ENCODE data around the gene MERTK.

The MERTK gene

DNA sequence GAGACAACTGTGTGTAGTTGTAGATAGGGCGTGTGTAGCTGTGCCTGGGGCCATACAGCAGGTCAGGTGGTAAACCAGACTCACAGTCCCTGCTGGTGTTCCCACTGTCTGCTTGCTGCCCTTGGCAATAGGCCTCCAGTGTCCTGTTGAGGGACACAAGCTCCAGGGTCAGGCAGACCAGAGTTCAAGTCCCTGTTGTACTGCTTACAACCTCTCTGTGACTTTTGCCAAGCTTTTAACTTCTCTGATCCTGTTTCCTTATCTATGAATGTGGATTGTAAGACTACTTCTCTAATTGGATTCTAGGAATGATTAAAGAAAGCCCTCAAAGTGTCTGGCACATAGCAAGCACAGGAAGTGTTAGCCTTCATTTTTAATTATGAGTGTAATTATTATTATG is 68.6 kb downstream of the MERTK start:
- H3K4me1 ChIP-seq (ENCODE audit: control insufficient read depth, insufficient read depth, low read length), result no peaks in the 10 kb centered on the region

GRCh38 chr2:111970453-111970852 is 72.0 kb downstream of the MERTK start:
- no peaks in the 10 kb centered on the region for H3K9me3 ChIP-seq (replicated peaks; ENCODE audit: low read length)
- H3K4me2 ChIP-seq (ENCODE audit: low read length), result no peak overlapping the region
- peaks cover 17% of the 10 kb centered on the region for H3K4me1 ChIP-seq (ENCODE audit: control insufficient read depth, insufficient read depth, low read length)
- H3K9ac ChIP-seq (ENCODE audit: low read depth, low read length), result no peak overlapping the region
- no peak overlapping the region for H3K4me3 ChIP-seq (ENCODE audit: low read length)
- peaks cover 57% of the 10 kb centered on the region for H3K27me3 ChIP-seq (ENCODE audit: control insufficient read depth, insufficient read depth, low read length)
- H3K36me3 ChIP-seq (ENCODE audit: insufficient read depth, low read length), result no peaks in the 10 kb centered on the region

More for the DNA sequence above, 68.6 kb downstream of the MERTK start:
- H3K36me3 ChIP-seq (ENCODE audit: insufficient read depth, low read length), result no peaks in the 10 kb centered on the region
- no peak overlapping the region for H3K4me3 ChIP-seq (ENCODE audit: low read length)
- no peak overlapping the region for H3K4me2 ChIP-seq (ENCODE audit: low read length)
- H3K9me3 ChIP-seq (replicated peaks; ENCODE audit: low read length), result no peaks in the 10 kb centered on the region
- no peak overlapping the region for H3K9ac ChIP-seq (ENCODE audit: low read depth, low read length)
- H3K27me3 ChIP-seq (ENCODE audit: control insufficient read depth, insufficient read depth, low read length), result peaks cover 63% of the 10 kb centered on the region

GRCh38 chr2:111972955-111973565 is 74.7 kb downstream of the MERTK start:
- H3K4me2 ChIP-seq (ENCODE audit: low read length), result peak overlapping the region; percentile 18
- H3K4me3 ChIP-seq (ENCODE audit: low read length), result no peak overlapping the region
- H3K9ac ChIP-seq (ENCODE audit: low read depth, low read length), result no peak overlapping the region
- peaks cover 19% of the 10 kb centered on the region for H3K4me1 ChIP-seq (ENCODE audit: control insufficient read depth, insufficient read depth, low read length)
- peaks cover 38% of the 10 kb centered on the region for H3K27me3 ChIP-seq (ENCODE audit: control insufficient read depth, insufficient read depth, low read length)
- peaks cover 4% of the 10 kb centered on the region for H3K9me3 ChIP-seq (replicated peaks; ENCODE audit: low read length)
- no peaks in the 10 kb centered on the region for H3K36me3 ChIP-seq (ENCODE audit: insufficient read depth, low read length)

DNA sequence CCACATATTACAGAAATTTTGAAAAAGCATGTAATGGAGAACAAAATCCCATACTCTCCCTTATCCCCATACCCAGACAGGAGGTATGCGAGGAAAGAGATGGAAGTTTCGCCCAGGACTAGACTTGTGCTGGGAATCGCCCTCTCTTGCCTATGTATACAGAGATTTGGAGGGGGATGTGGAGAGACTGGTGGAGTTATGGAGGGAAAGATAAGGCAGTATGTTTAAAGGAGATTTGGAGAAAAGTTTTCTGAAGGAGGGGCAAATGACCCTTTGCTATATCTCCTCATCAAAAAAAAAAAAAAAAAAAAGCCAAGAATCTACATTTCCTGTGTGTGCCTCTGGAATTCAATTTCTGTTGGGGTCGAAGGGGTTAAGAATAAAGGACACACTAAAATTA is 75.3 kb downstream of the MERTK start:
- Histone ChIP-seq H3K36me3 (ENCODE audit: insufficient read depth, low read length) (no peaks in the 10 kb centered on the region), H3K27me3 (ENCODE audit: control insufficient read depth, insufficient read depth, low read length) (peaks cover 36% of the 10 kb centered on the region), H3K4me1 (ENCODE audit: control insufficient read depth, insufficient read depth, low read length) (peaks cover 19% of the 10 kb centered on the region), H3K9ac (ENCODE audit: low read depth, low read length) (no peak overlapping the region), H3K9me3 (replicated peaks; ENCODE audit: low read length) (peaks cover 4% of the 10 kb centered on the region), H3K4me3 (ENCODE audit: low read length) (no peak overlapping the region), H3K4me2 (ENCODE audit: low read length) (no peak overlapping the region)

DNA sequence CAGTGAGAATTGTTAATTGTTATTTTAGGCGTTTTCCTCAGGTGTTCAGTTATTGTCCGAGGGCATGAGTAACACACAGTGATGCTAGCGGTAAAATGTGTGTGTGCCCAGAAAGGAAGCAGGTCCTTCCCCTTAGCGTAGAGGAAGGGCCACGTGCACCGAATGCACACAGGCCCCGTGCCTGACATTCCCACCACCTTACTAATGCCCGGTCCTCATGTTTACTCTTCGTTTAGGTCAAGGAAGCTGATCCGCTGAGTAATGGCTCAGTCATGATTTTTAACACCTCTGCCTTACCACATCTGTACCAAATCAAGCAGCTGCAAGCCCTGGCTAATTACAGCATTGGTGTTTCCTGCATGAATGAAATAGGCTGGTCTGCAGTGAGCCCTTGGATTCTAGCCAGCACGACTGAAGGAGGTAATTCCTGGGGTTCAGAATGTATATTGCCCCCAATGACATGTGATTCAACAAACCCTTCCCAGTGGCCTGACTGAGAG is 76.7 kb downstream of the MERTK start:
- peaks cover 19% of the 10 kb centered on the region for H3K4me1 ChIP-seq (ENCODE audit: control insufficient read depth, insufficient read depth, low read length)
- peaks cover 43% of the 10 kb centered on the region for H3K27me3 ChIP-seq (ENCODE audit: control insufficient read depth, insufficient read depth, low read length)
- no peak overlapping the region for H3K9ac ChIP-seq (ENCODE audit: low read depth, low read length)
- no peak overlapping the region for H3K4me3 ChIP-seq (ENCODE audit: low read length)
- peaks cover 4% of the 10 kb centered on the region for H3K9me3 ChIP-seq (replicated peaks; ENCODE audit: low read length)
- no peaks in the 10 kb centered on the region for H3K36me3 ChIP-seq (ENCODE audit: insufficient read depth, low read length)
- H3K4me2 ChIP-seq (ENCODE audit: low read length), result no peak overlapping the region

DNA sequence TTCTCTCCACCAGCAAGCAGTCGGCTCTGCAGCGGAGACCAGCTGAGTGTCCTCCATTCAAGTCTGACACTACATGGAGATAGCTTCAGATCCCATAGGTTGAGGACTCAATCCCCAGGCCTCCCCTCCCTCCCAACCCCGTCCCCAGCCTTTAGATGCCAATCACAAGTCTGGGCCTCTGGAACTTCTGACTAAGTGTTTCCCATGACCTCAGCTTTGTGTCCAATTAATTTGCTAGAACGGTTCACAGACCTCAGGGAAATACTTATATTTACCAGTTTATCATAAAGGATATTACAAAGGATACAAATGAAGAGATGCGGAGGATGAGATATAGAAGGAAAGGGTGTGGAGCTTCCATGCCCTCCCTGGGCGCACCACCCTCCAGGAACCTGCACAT is 77.4 kb downstream of the MERTK start:
- no peak overlapping the region for H3K4me3 ChIP-seq (ENCODE audit: low read length)
- H3K36me3 ChIP-seq (ENCODE audit: insufficient read depth, low read length), result no peaks in the 10 kb centered on the region
- H3K9me3 ChIP-seq (replicated peaks; ENCODE audit: low read length), result peaks cover 4% of the 10 kb centered on the region
- no peak overlapping the region for H3K9ac ChIP-seq (ENCODE audit: low read depth, low read length)
- peaks cover 46% of the 10 kb centered on the region for H3K27me3 ChIP-seq (ENCODE audit: control insufficient read depth, insufficient read depth, low read length)
- H3K4me1 ChIP-seq (ENCODE audit: control insufficient read depth, insufficient read depth, low read length), result peaks cover 19% of the 10 kb centered on the region
- H3K4me2 ChIP-seq (ENCODE audit: low read length), result no peak overlapping the region

GRCh38 chr2:111977240-111977639 is 78.8 kb downstream of the MERTK start:
- H3K9me3 ChIP-seq (replicated peaks; ENCODE audit: low read length), result peaks cover 4% of the 10 kb centered on the region
- H3K27me3 ChIP-seq (ENCODE audit: control insufficient read depth, insufficient read depth, low read length), result peaks cover 44% of the 10 kb centered on the region
- no peak overlapping the region for H3K4me2 ChIP-seq (ENCODE audit: low read length)
- H3K4me1 ChIP-seq (ENCODE audit: control insufficient read depth, insufficient read depth, low read length), result peaks cover 19% of the 10 kb centered on the region
- no peak overlapping the region for H3K9ac ChIP-seq (ENCODE audit: low read depth, low read length)
- H3K4me3 ChIP-seq (ENCODE audit: low read length), result no peak overlapping the region
- H3K36me3 ChIP-seq (ENCODE audit: insufficient read depth, low read length), result no peaks in the 10 kb centered on the region

DNA sequence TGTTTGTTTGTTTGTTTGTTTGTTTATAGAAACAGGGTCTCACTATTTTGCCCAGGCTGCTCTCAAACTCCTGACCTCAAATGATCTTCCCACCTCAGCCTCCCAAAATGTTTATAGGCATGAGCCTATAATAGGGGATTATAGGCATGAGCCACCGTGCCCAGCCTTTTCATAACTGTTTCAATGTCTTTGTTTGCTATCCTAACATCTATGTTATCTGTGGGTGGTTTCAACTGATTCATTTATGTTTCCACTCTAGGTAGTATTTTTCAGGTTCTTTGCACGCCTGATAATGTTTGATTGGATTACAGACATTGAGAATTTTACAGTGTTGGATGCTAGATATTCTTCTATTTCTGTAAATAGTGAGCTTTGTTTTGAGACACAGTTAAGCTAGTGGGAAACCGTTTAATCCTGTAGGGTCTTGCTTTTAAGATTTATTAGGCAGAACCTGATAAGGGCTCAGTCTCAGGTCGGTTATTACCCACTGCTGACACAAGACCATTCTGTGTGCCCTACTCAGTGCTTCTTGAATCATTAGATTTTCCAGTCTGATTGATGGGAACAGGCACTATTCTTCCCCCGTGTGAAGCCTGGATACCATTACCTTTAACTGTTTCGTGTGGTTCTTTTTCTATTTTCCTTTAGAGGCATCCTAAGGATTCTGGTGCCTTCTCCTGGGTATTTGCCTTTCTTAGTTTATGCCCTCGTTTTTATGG is 80.2 kb downstream of the MERTK start:
- peaks cover 44% of the 10 kb centered on the region for H3K27me3 ChIP-seq (ENCODE audit: control insufficient read depth, insufficient read depth, low read length)
- no peak overlapping the region for H3K4me2 ChIP-seq (ENCODE audit: low read length)
- H3K4me1 ChIP-seq (ENCODE audit: control insufficient read depth, insufficient read depth, low read length), result peaks cover 12% of the 10 kb centered on the region
- no peak overlapping the region for H3K4me3 ChIP-seq (ENCODE audit: low read length)
- peaks cover 4% of the 10 kb centered on the region for H3K9me3 ChIP-seq (replicated peaks; ENCODE audit: low read length)
- H3K9ac ChIP-seq (ENCODE audit: low read depth, low read length), result no peak overlapping the region
- H3K36me3 ChIP-seq (ENCODE audit: insufficient read depth, low read length), result no peaks in the 10 kb centered on the region

DNA sequence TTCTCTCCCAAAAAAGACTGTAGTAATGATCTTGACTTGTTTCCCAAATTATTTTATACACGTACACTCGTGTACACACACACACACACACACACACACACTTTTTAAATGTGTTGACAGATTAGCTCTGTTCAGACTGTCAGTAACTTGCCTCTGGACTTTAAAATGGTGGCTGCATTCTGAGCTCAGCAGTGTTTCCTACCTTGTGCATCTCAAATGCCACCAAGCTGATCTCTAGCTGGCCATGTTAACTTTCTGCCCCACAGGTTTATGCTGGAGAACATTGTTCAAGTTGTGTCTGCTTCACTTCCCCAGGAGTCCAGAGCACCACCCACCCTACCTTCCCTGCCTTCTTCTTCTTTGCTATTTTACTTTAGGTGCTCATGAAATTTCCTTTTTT is 83.3 kb downstream of the MERTK start:
- H3K4me2 ChIP-seq (ENCODE audit: low read length), result no peak overlapping the region
- H3K4me1 ChIP-seq (ENCODE audit: control insufficient read depth, insufficient read depth, low read length), result no peaks in the 10 kb centered on the region
- H3K4me3 ChIP-seq (ENCODE audit: low read length), result no peak overlapping the region
- no peaks in the 10 kb centered on the region for H3K36me3 ChIP-seq (ENCODE audit: insufficient read depth, low read length)
- H3K9me3 ChIP-seq (replicated peaks; ENCODE audit: low read length), result peaks cover 4% of the 10 kb centered on the region
- H3K9ac ChIP-seq (ENCODE audit: low read depth, low read length), result no peak overlapping the region
- peaks cover 67% of the 10 kb centered on the region for H3K27me3 ChIP-seq (ENCODE audit: control insufficient read depth, insufficient read depth, low read length)

GRCh38 chr2:111982822-111983221 is 84.4 kb downstream of the MERTK start:
- no peak overlapping the region for H3K9ac ChIP-seq (ENCODE audit: low read depth, low read length)
- no peak overlapping the region for H3K4me2 ChIP-seq (ENCODE audit: low read length)
- no peaks in the 10 kb centered on the region for H3K4me1 ChIP-seq (ENCODE audit: control insufficient read depth, insufficient read depth, low read length)
- H3K9me3 ChIP-seq (replicated peaks; ENCODE audit: low read length), result no peaks in the 10 kb centered on the region
- peaks cover 77% of the 10 kb centered on the region for H3K27me3 ChIP-seq (ENCODE audit: control insufficient read depth, insufficient read depth, low read length)
- no peaks in the 10 kb centered on the region for H3K36me3 ChIP-seq (ENCODE audit: insufficient read depth, low read length)
- H3K4me3 ChIP-seq (ENCODE audit: low read length), result no peak overlapping the region

GRCh38 chr2:111983478-111984212 is 85.2 kb downstream of the MERTK start:
- Histone ChIP-seq H3K4me3 (ENCODE audit: low read length) (no peak overlapping the region), H3K9me3 (replicated peaks; ENCODE audit: low read length) (no peaks in the 10 kb centered on the region), H3K27me3 (ENCODE audit: control insufficient read depth, insufficient read depth, low read length) (peaks cover 80% of the 10 kb centered on the region), H3K4me1 (ENCODE audit: control insufficient read depth, insufficient read depth, low read length) (no peaks in the 10 kb centered on the region), H3K9ac (ENCODE audit: low read depth, low read length) (no peak overlapping the region), H3K4me2 (ENCODE audit: low read length) (no peak overlapping the region), H3K36me3 (ENCODE audit: insufficient read depth, low read length) (no peaks in the 10 kb centered on the region)
